GM18498 (cell line): ENCODE results near the gene TMA7.
"Not testable (repeated sequence)": the region's sequence is repeated elsewhere in the genome, so short reads cannot be mapped to it uniquely, and the experiment has no call there.

Experiments
- ATAC-seq: cut with Tn5 transposase; IDR thresholded peaks from one replicate; pipeline ENCODE4 v1.9.1; 2021; ENCODE audit warnings: mild to moderate bottlenecking, moderate library complexity; ENCODE audit not compliant: unreplicated experiment

TMA7 gene

DNA sequence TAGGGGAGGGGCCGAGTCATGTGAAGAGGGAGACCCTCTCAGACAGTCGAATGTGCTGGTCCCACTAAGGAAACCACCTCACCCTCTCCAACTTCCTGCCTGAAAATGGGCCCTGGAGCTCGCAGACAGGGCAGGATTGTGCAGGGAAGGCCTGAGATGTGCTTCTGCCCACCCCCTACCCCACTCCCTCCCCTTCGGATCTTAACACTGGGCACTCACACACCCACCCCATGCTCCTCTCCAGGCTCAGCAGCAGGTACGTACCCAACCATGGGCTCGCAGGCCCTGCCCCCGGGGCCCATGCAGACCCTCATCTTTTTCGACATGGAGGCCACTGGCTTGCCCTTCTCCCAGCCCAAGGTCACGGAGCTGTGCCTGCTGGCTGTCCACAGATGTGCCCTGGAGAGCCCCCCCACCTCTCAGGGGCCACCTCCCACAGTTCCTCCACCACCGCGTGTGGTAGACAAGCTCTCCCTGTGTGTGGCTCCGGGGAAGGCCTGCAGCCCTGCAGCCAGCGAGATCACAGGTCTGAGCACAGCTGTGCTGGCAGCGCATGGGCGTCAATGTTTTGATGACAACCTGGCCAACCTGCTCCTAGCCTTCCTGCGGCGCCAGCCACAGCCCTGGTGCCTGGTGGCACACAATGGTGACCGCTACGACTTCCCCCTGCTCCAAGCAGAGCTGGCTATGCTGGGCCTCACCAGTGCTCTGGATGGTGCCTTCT, 26.5 kb downstream of the TMA7 start:
- peak; percentile 13 for ATAC-seq

DNA sequence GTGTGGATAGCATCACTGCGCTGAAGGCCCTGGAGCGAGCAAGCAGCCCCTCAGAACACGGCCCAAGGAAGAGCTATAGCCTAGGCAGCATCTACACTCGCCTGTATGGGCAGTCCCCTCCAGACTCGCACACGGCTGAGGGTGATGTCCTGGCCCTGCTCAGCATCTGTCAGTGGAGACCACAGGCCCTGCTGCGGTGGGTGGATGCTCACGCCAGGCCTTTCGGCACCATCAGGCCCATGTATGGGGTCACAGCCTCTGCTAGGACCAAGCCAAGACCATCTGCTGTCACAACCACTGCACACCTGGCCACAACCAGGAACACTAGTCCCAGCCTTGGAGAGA, 27.0 kb downstream of the TMA7 start:
- no peak for ATAC-seq

DNA sequence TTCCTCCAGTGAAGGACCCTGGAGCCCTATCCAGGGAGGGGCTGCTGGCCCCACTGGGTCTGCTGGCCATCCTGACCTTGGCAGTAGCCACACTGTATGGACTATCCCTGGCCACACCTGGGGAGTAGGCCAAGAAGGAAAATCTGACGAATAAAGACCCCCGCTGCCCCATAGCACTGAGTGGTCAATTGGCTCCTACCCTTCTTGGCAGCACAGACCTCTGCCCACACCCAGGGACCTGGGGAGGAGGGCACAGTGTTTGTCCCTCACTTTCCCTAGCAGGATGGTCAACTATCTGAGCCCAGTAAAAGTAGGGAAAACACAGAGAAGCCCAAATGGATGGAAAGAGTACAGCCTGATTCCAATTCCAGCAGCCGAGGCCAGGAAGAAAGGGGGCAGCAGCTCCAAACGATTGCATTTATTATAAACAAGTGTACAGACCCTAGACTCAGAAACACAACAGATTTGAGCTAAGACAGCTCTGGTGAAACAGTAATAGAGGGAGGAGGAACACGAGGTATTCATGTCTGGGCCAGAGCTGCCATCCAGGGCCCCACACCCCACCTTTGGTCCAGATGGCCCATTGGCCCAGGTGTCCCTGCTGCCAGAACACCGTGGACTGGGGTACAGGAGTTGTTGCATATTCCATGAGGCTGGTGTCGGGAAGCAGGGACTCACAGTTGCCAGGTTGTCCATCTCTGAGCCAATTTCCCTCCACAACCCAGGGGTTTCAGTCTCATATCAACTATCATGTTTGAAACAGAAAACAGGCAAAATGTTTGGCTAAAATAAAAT, 27.6 kb downstream of the TMA7 start:
- ATAC-seq: no peak

DNA sequence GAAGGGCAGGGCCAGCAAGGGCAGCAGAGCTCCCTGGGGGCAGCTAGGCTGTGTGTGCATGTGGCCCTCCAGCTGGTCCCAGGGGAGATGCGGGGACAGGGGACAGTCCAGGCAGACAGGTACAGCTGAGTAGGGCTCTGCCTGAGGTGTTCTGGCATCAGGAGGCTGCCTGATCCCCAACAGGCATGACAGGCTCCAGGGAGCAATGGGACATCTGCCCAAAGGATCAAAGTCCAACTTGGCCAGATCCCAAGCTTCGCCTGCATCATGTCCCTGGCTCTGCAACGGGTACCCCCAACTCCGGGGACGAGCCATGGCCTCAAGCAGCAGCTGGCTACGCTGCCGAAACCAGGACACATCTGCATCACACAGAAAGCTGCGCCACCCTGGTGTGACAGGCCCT, 28.3 kb downstream of the TMA7 start:
- ATAC-seq: no peak

DNA sequence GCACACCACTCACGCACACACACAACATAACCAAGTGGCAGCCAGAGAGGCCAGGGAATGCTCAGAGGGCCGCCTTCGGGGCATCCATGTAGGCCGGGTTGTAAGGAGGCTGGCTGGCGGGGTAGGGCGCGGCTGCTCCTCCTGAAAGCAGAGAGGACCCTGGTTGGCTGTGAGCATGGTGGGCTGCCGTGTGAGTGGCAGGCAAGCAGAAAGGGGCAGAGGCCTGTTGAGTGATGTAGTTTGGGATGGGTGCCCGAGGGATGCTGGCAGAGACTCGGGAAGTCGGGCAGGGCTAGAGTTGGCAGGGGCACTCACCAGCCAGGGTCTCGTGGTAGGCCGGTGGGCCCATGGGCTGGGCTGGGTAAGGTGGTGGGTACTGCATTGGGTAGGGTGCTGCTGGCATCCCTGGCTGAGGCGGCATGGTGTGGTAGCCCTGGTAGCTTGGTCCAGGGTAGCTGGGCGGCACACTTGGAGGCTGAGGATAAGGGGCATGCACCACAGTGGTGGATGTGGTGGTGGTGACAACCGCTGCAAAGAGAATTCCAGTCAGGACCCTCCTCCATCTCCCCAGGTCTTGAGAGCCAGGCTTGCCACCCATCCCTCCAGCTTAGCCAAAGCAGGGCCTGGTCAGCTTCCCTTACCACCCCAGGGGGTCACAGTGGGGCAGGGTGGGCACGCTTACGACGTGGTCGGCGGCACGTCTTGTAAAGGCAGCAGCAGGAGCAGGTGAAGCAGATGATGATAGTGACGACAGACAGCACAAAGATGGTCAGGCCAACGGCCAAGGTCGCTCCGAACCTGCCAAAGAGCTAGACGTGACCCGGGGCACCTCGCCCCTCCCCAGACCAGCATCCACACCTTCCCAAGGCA, 29.2 kb downstream of the TMA7 start:
- ATAC-seq: no peak

DNA sequence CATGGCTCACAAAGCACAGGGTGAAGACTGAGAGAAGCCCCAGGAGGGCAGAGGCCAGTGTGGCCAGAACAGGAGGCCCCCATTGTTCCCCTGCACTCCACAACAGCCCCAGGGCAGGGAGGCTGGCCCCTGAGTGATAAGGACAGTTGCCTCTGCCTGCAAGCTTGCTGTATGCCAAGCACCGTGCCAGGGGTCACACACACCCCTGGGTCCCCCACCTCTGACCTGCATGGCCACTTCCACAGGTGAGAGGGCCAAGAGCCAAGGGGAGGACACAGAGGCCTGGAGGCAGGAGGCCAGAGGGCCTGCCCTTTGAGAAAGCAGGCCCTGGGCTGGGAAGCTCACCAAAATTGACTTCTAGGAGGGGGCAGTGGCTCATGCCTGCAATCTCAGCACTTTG, 30.2 kb downstream of the TMA7 start:
- ATAC-seq: no peak

DNA sequence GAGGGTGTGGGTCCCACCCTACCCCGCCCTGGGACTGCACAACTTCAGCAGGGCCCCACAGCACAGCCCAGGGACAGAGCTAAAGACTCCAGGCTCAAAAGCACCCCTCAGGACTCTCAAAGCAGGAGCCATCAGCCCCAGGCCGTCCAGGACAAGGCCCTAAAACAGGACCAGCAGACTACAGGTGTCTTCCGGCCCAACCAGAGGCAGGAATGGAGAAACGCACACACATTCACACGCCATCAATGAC, 32.5 kb downstream of the TMA7 start:
- no peak for ATAC-seq

DNA sequence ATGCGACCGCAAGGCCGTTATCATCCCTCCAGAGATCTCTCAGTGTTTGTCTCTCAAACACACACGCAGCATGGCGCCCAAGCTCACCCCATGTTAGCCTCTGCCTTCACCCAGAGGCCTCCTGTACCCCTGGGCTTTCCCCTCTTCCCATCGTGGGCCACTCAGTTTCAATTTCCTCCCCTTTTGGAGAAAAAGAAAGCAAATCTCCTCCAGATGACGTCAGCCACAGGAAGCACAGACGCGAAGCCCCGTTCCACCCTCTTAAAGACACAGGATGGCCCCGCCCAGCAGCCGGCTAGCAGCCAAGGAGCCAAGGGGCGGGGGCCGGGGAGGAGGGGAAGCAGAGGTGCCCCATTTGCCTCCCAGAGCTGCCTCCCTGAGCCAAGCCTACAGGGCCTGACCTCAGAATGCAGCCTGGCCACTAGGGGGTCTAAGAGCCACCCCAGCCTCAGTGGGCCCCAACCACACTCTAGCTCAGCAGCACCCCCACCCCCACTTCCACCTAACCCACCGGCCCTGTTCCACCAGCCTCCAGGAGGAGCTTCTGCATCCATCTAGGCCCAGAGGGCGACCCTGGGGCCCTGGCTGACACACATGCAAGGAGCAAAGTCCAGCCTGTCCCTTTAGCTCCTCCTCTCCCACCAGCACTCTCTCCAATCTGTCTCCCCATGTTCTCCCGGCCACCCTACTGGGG, 33.0 kb downstream of the TMA7 start:
- peak; percentile 78 for ATAC-seq

DNA sequence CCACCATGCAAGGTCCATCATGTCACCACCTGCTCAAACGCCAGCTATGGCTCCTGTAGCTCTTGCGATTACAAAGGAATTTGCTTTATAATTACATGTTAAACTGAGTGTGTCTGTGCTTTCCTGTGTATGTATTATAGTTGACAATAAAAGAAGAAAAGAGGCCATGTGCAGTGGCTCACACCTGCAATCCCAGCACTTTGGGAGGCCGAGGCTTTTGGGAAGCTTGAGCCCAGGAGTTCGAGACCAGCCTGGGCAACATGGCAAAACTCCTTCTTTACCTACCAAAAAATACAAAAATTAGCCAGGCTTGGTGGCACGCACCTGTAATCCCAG, 33.5 kb downstream of the TMA7 start:
- no peak for ATAC-seq

DNA sequence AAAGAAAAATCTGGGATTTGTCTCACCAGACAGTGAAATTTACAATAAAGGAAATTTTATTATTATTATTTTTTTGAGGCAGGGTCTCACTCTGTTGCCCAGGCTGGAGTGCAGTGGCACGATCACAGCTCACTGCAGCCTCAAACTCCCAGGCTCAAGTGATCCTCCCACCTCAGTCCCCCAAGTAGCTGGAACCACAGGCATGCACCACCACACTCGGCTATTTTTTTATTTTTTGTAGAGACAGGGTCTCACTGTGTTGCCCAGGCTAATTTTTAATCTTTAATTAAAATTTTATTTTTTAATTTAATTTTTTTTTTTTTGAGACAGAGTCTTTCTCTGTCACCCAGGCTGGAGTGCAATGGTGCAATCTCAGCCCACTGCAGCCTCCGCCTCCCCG, 34.0 kb downstream of the TMA7 start:
- not testable (repeated sequence) for ATAC-seq

DNA sequence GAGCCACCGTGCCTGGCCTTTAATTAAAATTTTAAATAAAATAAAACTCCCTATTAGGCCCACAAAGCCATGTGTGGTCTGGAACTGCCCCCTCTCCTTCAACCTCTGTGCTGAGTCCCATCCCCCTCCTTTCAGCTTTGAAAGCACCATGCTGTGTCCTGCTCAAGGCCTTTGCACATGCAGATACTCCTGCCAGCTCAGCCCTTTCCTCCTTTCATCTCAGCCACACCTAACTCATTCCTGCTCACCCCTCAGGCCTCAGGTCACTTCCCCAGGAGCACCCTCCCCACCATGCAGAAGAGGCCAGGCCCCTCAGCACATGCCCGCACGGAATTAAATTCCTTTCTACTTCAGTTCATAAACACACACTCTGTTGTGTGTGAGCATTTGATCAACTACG, 34.6 kb downstream of the TMA7 start:
- ATAC-seq: no peak

DNA sequence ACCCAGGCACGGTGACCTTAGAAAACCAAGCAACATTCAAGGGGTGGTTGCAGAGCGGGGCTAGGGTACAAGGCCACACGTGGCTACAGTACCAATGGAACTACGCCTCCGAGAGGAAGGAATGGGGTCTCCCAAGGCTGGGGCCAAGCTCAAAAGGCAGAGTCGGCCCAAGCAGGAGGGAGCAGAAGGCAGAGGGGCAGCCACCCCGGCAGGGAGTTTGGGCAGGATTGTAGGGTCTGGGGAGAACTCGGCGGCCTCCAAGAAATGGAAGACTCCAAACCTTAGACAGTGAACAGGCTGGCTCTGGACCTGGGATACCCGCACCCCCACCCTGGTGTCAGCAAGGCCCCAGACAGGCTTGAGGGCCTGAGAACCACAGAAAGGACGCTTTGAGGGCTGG, 35.1 kb downstream of the TMA7 start:
- no peak for ATAC-seq

DNA sequence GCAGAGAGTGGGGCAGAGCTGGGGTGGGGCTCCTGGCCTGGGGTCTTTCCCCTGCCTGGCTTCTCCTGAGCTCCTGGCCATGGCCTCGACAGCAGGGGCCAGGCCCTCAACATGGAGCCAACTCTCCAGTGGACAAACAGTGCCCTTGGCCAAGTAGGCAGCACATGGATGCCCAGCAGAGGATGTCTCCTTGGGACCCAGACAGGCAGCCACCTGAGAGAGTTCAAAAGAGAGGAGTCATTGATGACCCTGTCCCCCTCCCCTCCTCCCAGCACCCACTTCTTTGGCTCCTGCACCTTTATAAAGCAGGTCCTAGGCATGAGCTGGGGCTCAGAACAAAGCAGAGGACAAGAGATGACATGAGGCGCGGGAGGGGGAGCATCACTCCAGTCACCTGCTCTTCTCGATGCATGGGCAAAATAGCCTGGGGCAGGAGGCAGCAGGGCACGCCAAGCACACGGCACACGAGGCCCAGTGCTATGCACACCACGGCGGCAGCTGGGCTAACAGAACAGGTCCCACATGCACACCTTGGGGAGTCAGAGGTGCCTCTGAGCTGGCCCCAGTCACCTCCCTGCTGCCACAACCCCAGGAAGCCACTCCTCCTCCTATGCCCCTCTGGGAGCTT, 36.5 kb downstream of the TMA7 start:
- no peak for ATAC-seq

DNA sequence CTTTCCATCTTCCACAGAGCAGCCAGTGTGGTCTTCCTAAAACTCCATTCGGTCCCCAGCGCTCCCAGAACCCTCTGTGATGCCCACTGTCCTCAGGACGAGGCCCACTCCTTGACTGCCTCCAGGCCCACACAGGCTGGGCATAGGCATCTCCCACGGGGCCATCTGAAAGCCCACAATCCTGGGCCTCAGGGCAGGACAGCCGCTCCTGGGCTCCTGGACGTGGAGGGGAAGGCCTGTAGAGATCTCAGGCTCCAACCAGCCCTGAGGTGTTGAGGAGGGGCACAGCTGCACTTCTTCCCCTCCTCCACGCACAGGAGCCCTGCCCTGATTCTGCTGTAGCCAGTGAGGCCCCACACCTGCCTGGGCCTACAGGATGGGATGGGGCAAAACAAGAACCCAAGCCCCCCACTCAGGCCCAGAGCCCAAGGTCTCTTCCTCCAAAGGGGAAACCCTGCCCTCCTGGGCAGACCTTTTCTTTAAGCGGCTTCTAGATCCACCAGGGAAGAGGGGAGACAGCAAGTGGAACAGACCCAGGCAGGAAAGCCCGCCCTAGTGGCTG, 38.0 kb downstream of the TMA7 start:
- no peak for ATAC-seq

DNA sequence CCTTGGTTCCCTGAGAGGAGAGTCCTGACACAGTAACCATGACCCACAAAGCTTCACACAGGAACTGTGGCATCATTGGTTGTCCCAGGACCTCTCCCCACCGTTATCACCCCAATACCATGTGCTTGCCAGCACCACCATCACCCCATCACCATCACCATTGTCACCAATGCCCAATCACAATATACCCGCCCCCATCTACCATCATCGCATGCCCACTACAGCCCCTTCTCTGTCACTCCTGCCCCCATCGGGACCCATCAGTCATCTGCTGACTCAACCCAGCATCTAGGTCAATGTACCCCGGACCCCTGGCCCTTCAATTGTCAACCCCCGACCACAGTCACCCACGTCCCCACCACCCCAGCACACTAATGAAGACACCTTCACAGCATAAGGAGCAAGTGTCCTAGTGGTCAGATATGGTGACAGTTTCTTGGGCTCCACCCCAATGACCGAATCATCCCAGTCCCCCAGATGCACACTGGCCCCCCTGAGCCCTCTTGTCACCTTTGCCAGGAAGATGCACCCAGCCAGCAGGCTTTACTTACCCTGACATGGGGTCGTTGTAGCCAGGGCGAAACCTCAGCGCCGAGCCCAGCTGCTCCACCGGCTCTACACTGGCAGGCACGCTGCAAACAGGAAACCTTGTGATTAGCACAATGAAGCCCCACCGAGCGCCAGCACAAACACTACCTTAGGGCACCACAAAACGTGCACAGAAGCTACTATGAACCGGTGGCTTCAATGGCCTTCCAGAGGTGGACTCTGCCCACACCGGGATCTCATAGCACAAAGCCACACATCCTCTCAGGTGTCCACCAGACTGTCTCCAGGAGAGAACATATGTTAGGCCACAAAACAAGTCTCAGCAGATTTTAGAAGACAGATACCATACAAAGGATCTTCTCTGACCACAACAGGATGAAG, 38.8 kb downstream of the TMA7 start:
- peak; percentile 65 for ATAC-seq

DNA sequence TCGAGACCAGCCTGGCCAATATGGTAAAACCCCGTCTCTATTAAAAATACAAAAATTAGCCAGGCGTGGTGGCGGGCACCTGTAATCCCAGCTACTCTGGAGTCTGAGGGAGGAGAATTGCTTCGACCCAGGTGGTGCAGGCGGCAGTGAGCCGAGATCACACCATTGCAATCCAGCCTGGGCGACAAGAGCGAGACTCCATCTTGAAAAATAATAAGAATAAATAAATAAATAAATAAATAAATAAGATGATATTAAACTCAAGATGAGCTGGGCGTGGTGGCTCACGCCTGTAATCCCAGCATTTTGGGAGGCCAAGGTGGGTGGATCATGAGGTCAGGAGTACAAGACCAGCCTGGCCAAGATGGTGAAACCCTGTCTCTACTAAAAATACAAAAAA, 40.8 kb downstream of the TMA7 start:
- ATAC-seq: not testable (repeated sequence)

DNA sequence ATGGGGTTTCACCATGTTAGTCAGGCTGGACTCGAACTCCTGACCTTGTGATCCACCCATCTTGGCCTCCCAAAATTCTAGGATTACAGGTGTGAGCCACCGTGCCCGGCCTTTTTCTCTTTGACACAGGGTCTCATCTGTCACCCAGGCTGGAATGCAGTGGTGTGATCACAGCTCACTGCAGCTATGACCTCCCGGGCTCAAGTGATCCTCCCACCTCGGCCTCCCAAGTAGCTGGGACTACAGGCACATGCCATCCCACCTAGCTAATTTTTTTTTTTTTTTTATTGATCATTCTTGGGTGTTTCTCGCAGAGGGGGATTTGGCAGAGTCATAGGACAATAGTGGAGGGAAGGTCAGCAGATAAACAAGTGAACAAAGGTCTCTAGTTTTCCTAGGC, 42.8 kb downstream of the TMA7 start:
- not testable (repeated sequence) for ATAC-seq

DNA sequence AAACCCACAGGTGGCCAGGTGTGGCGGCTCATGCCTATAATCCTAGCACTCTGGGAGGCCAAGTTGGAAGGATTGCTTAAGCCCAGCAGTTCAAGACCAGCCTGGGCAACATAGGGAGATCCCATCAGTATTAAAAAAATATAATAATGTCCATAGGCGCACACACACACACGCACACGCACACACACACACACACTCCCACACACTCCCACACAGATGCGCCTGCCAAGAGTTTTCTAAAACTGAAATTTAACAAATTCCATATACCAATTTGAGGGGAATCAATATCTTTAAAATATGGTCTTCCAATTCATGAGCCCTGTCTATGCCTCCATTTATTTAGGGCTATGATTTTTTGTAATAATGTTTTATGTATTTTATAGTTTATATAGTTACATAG, 46.9 kb downstream of the TMA7 start:
- no peak for ATAC-seq

DNA sequence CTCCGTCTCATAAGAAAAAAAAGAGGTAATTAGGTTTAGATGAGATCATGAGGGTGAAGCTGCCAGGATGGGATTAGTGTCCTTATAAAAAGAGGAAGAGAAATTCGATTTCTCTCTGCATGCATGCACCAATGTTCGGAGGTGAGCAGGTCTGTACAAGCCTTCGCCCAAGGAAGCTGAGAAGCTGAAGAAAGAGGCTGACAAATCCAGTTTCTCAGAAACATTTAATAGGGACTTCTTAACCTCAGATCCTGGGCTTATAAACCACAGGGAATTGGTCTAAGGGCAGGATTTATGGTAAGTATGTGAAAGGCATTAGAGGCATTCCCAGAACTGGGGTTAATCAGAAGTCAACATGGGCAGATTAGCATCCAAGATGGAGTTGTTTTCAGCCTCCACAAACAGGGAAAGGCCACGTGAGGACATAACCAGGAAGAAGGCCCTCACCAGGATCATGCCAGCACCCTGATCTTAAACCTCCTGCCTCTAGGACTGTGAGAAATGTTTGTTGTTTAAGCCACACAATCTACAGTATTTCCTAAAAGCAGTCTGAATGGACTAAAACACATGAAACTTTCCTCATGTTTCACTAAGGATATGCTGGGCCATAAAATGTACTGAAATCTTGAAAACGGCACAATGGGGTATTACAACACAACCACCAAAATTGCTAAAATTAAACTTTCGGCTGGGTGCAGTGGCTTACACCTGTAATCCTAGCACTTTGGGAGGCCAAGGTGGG, 52.6 kb downstream of the TMA7 start:
- no peak for ATAC-seq
